ENCODE data around the gene UBL3. TPM values are rescaled to one million over a fixed set of nuclear protein-coding genes. Genes with fewer than 3 reads are reported as not detected.

Gene UBL3
- total RNA-seq, 4 donors from 2014 or later, result 23.4 to 35.0 (median 33.3) TPM

DNA sequence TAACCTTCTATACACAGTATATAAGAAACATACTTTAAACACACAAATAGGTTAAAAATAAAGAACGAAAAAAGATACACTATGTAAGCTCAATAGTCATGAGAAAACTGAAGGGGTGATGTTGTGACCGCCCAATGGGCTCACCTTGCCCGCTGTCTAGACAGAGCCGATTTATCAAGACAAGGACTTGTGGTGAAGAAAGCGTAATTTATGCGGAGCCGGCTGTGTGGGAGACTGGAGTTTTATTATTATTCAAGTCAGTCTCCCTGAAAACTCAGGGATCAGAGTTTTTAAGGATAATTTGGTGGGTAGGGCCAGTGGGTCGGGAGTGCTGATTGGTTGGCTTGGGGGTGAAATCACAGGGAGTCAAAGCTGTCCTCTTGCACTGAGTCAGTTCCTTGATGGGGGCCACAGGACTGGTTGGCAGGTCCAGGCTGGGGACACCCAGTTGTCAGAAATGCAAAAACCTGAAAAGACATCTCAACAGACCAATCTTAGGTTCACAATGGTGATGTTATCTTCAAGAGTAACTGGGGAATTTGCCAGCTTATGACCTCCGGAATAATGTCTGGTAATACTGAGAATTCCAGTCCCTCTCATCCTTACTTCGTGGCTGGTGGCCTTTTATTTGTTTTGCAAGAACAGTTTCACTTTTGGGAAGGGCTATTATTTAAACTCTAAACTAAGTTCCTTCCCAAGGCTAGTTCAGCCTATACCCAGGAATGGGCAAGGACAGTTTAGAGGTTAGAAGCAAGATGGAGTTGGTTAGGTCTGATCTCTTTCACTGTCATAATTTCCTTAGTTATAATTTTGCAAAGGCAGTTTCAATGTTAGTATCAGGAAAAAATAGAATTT lies 96.6 kb downstream of the UBL3 start:
- no peaks in the 10 kb centered on the region for H3K36me3 ChIP-seq
- no peak overlapping the region for H3K27ac ChIP-seq
- TF ChIP-seq POLR2A (IDR thresholded peaks at IDR 0.05), result no peak
- no peak for TF ChIP-seq EP300 (IDR thresholded peaks at IDR 0.05)
- no peak for TF ChIP-seq CTCF (IDR thresholded peaks at IDR 0.05)
- no peaks in the 10 kb centered on the region for H3K9me3 ChIP-seq
- H3K27me3 ChIP-seq, result no peaks in the 10 kb centered on the region
- no peak overlapping the region for H3K4me3 ChIP-seq
- H3K4me1 ChIP-seq, result no peaks in the 10 kb centered on the region
- DNase-seq (ENCODE audit: low spot score in 2 of 2), result no peak
- WGBS, 2 donors, result 74 to 85% methylated on average over 10 of the region's 10 CpGs

DNA sequence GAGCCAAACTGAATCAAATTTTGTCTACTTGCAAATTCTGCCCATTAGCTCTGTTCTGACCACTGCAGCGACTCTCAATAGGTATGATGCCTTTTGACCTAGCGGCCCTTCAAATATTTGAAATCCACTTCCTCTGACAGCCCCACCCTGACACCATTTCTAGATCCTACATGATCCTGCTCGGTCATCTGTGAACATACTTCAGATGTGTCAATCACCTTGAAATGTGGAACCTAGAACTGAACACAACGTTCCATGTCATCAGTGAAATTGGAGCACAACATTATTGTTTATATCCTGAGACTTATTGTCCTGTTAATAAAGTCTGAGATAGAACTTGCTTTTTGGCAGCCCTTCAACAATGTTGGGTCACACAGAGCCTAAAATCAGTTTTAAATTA lies 98.2 kb downstream of the UBL3 start:
- WGBS, 2 donors, result 80 to 88% methylated on average over 4 of the region's 4 CpGs
- no peak overlapping the region for H3K4me3 ChIP-seq
- H3K9me3 ChIP-seq, result no peaks in the 10 kb centered on the region
- H3K27ac ChIP-seq, result no peak overlapping the region
- DNase-seq (ENCODE audit: low spot score in 2 of 2), result no peak
- no peaks in the 10 kb centered on the region for H3K27me3 ChIP-seq
- H3K4me1 ChIP-seq, result no peaks in the 10 kb centered on the region
- TF ChIP-seq CTCF (IDR thresholded peaks at IDR 0.05), result no peak
- TF ChIP-seq POLR2A (IDR thresholded peaks at IDR 0.05), result no peak
- no peak for TF ChIP-seq EP300 (IDR thresholded peaks at IDR 0.05)
- H3K36me3 ChIP-seq, result no peaks in the 10 kb centered on the region

DNA sequence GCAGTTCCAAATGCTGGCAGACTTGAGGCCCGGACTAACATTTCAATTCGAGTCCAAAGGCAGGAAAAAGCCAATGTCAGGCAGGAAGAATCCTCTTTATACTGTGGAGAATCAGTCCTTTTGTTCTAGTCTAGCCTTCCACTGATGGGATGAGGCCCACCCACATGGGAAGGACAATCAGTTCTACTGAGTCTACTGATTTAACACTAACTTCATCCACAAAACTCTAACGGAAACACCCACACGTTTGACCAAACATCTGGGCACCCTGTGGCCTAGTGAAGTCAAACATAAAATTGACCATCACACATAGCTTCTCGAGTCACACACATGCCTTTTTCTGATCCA lies 100.3 kb downstream of the UBL3 start:
- WGBS, 2 donors, result 47 to 50% methylated on average over 5 of the region's 5 CpGs
- no peaks in the 10 kb centered on the region for H3K9me3 ChIP-seq
- no peak overlapping the region for H3K27ac ChIP-seq
- H3K27me3 ChIP-seq, result no peaks in the 10 kb centered on the region
- no peaks in the 10 kb centered on the region for H3K36me3 ChIP-seq
- no peak for DNase-seq (ENCODE audit: low spot score in 2 of 2)
- no peak for TF ChIP-seq POLR2A (IDR thresholded peaks at IDR 0.05)
- TF ChIP-seq CTCF (IDR thresholded peaks at IDR 0.05), result no peak
- no peak for TF ChIP-seq EP300 (IDR thresholded peaks at IDR 0.05)
- no peak overlapping the region for H3K4me3 ChIP-seq
- no peaks in the 10 kb centered on the region for H3K4me1 ChIP-seq

DNA sequence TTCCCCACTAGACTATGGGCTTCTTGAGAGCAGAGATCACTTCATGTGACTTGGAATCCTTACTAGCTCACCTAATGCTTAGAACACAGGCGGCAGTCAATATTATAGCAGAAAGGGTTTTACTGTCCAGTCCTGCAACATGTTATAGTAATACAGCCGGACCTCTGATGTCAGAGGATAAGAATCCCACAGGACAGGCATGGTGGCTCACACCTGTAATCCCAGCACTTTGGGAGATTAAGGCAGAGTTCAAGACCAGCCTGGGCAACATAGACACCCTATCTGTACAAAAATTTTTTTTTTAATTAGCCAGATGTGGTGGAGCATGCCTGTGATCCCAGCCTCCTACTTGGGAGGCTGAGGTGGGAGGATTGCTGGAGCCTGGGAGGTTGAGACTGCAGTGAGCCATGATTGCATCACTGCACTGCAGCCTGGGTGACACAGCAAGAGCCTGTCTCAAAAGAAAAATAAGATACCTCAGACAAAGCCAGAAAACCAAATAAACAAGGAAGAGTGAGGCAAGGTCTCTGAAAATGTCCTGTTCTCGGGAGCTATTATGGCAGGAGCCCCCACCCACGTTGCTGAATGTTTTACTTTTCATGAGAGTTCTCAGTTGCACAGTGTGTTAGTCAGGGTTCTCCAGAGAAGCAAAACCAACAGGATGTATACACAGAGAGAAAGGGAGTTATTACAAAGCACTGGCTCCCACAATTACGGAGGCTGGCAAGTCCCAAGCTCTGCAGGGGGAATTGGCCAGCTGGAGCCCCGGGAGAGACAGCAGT lies 100.8 kb downstream of the UBL3 start:
- no peak overlapping the region for H3K27ac ChIP-seq
- H3K27me3 ChIP-seq, result no peaks in the 10 kb centered on the region
- no peaks in the 10 kb centered on the region for H3K9me3 ChIP-seq
- H3K4me3 ChIP-seq, result no peak overlapping the region
- no peaks in the 10 kb centered on the region for H3K4me1 ChIP-seq
- TF ChIP-seq EP300 (IDR thresholded peaks at IDR 0.05) (no peak), CTCF (IDR thresholded peaks at IDR 0.05) (no peak), POLR2A (IDR thresholded peaks at IDR 0.05) (no peak)
- DNase-seq (ENCODE audit: low spot score in 2 of 2), result no peak
- WGBS, 2 donors, result 61 to 62% methylated on average over 6 of the region's 6 CpGs
- no peaks in the 10 kb centered on the region for H3K36me3 ChIP-seq

GRCh38 chr13:29748097-29748496 lies 102.3 kb downstream of the UBL3 start:
- Histone ChIP-seq H3K4me1 (peaks cover 0 to 8% (median 0%) of the 10 kb centered on the region in 4 donors), H3K36me3 (no peaks in the 10 kb centered on the region), H3K27me3 (no peaks in the 10 kb centered on the region), H3K27ac (no peak overlapping the region), H3K4me3 (no peak overlapping the region), H3K9me3 (no peaks in the 10 kb centered on the region)
- 75 to 77% methylated on average over 3 of the region's 3 CpGs for WGBS, 2 donors
- DNase-seq (ENCODE audit: low spot score in 2 of 2), result no peak
- no peak for TF ChIP-seq CTCF (IDR thresholded peaks at IDR 0.05)

Data from tibial nerve (tissue), 4 donors.